ENCODE data around the gene TLL1. TPM values are rescaled to one million over a fixed set of nuclear protein-coding genes. Genes with fewer than 3 reads are reported as not detected.

The TLL1 gene
- total RNA-seq, 4 donors from 2014 or later: 0.57 to 4.8 (median 1.2) TPM

GRCh38 chr4:166064721-166065120, 191.7 kb downstream of the TLL1 start:
- TF ChIP-seq POLR2A (IDR thresholded peaks at IDR 0.05): no peak
- no peak for DNase-seq
- Histone ChIP-seq H3K9me3 (no peaks in the 10 kb centered on the region), H3K27ac (peak overlapping the region in 1 of 4 donors; percentile 34), H3K27me3 (no peaks in the 10 kb centered on the region), H3K4me3 (no peak overlapping the region), H3K4me1 (peaks cover 0 to 18% (median 7%) of the 10 kb centered on the region in 3 donors), H3K36me3 (no peaks in the 10 kb centered on the region)
- intact Hi-C loops (cut with DNase I): no loop called here

DNA sequence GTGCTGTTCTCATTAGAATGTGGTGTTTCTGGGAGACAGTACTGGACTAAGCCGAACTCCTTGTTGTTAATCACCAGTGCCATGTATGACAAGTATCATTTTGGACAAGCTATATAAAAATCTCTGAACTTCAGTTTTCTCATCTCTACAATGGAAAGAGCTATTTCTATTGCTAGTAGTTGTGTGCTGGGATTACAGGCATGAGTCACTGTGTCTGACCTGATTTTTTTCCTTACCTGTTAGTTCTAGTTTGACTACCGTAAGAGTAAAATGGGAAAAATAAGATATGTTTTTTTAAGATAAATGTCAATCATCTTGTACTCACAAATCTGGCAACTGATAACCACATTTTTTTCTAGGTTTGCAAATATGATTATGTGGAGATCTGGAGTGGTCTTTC, 192.3 kb downstream of the TLL1 start:
- DNase-seq: no peak
- peak overlapping the region in 1 of 4 donors; percentile 34 for H3K27ac ChIP-seq
- 29 to 59% methylated on average over 2 of the region's 2 CpGs for WGBS, 2 donors
- H3K27me3 ChIP-seq: no peaks in the 10 kb centered on the region
- TF ChIP-seq, protein P1, sequence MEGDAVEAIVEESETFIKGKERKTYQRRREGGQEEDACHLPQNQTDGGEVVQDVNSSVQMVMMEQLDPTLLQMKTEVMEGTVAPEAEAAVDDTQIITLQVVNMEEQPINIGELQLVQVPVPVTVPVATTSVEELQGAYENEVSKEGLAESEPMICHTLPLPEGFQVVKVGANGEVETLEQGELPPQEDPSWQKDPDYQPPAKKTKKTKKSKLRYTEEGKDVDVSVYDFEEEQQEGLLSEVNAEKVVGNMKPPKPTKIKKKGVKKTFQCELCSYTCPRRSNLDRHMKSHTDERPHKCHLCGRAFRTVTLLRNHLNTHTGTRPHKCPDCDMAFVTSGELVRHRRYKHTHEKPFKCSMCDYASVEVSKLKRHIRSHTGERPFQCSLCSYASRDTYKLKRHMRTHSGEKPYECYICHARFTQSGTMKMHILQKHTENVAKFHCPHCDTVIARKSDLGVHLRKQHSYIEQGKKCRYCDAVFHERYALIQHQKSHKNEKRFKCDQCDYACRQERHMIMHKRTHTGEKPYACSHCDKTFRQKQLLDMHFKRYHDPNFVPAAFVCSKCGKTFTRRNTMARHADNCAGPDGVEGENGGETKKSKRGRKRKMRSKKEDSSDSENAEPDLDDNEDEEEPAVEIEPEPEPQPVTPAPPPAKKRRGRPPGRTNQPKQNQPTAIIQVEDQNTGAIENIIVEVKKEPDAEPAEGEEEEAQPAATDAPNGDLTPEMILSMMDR (IDR thresholded peaks at IDR 0.05): no peak
- no peak for TF ChIP-seq POLR2A (IDR thresholded peaks at IDR 0.05)
- H3K36me3 ChIP-seq: no peaks in the 10 kb centered on the region
- peaks cover 0 to 18% (median 7%) of the 10 kb centered on the region in 3 donors for H3K4me1 ChIP-seq
- no peaks in the 10 kb centered on the region for H3K9me3 ChIP-seq
- H3K4me3 ChIP-seq: no peak overlapping the region
- intact Hi-C loops (cut with DNase I): no loop called here

GRCh38 chr4:166066936-166067335, 193.9 kb downstream of the TLL1 start:
- Histone ChIP-seq H3K9me3 (no peaks in the 10 kb centered on the region), H3K4me1 (peaks cover 0 to 18% (median 7%) of the 10 kb centered on the region in 3 donors), H3K36me3 (no peaks in the 10 kb centered on the region), H3K27ac (no peak overlapping the region), H3K27me3 (no peaks in the 10 kb centered on the region), H3K4me3 (no peak overlapping the region)
- intact Hi-C loops (cut with DNase I): no loop called here
- DNase-seq: no peak
- WGBS, 2 donors: 92% methylated on average over 1 of the region's 1 CpG
- TF ChIP-seq POLR2A (IDR thresholded peaks at IDR 0.05): no peak
- TF ChIP-seq, protein P1 (IDR thresholded peaks at IDR 0.05): no peak

DNA sequence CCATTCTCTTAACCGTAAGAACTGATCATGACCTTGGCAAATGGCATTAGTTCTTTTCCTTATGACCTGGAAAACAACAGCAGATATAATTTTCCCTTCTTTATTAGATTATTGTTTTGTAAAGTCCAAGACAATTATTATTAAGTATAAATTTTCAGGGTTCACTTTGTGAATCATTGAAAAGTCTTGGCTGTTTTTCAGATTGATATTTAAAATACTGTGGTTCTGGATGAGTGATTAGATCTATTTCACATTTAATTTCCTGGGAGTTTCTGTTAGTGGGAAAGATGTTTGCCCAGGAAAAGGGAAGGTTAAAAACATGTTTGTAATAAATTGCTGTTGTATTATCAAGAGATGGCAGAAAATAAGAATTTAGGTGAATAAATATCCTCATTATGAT, 194.9 kb downstream of the TLL1 start:
- Histone ChIP-seq H3K4me3 (no peak overlapping the region), H3K27me3 (no peaks in the 10 kb centered on the region), H3K9me3 (no peaks in the 10 kb centered on the region), H3K4me1 (peaks cover 0 to 18% (median 7%) of the 10 kb centered on the region in 3 donors), H3K36me3 (no peaks in the 10 kb centered on the region), H3K27ac (no peak overlapping the region)
- DNase-seq: no peak
- TF ChIP-seq, protein P1 (IDR thresholded peaks at IDR 0.05): no peak
- intact Hi-C loops (cut with DNase I): no loop called here
- 82 to 83% methylated on average over 1 of the region's 1 CpG for WGBS, 2 donors

DNA sequence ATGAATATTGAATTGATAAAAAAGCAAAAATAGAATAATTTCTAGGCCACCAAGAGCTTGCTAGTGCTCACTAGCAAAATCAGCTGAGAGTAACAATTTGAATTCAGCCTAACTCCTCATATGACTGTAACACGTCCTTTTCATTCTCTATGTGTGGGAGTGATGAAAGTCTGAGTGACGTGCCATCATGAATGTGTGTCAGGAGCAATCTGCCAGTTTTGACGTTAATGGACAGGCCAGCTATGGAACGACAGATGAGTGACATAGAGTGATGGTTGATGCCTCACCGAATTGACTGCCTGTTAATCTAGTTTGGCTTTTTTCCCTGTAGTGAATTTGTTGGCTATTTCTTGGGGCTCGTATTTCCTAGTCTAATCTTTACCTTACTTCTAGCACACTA, 200.7 kb downstream of the TLL1 start:
- no peak overlapping the region for H3K4me3 ChIP-seq
- intact Hi-C loops (cut with DNase I): no loop called here
- H3K27me3 ChIP-seq: no peaks in the 10 kb centered on the region
- no peaks in the 10 kb centered on the region for H3K36me3 ChIP-seq
- TF ChIP-seq, protein P1 (IDR thresholded peaks at IDR 0.05): no peak
- TF ChIP-seq POLR2A (IDR thresholded peaks at IDR 0.05): no peak
- H3K27ac ChIP-seq: no peak overlapping the region
- 77 to 89% methylated on average over 6 of the region's 6 CpGs for WGBS, 2 donors
- no peaks in the 10 kb centered on the region for H3K9me3 ChIP-seq
- no peak for DNase-seq
- no peaks in the 10 kb centered on the region for H3K4me1 ChIP-seq

- H3K27me3 ChIP-seq: no peaks in the 10 kb centered on the region
Observed at GRCh38 chr4:166075599-166075998, 202.6 kb downstream of the TLL1 start.

More at GRCh38 chr4:166075599-166075998, 202.6 kb downstream of the TLL1 start:
- intact Hi-C loops (cut with DNase I): no loop called here
- H3K9me3 ChIP-seq: no peaks in the 10 kb centered on the region
- WGBS, 2 donors: 35 to 70% methylated on average over 1 of the region's 1 CpG
- H3K4me1 ChIP-seq: no peaks in the 10 kb centered on the region
- no peaks in the 10 kb centered on the region for H3K36me3 ChIP-seq
- H3K4me3 ChIP-seq: no peak overlapping the region
- DNase-seq: no peak
- no peak overlapping the region for H3K27ac ChIP-seq
- TF ChIP-seq POLR2A (IDR thresholded peaks at IDR 0.05): no peak
- TF ChIP-seq, protein P1 (IDR thresholded peaks at IDR 0.05): no peak

All from esophagus squamous epithelium (tissue), 5 donors.